ENCODE data around the gene CSK.

Gene CSK

DNA sequence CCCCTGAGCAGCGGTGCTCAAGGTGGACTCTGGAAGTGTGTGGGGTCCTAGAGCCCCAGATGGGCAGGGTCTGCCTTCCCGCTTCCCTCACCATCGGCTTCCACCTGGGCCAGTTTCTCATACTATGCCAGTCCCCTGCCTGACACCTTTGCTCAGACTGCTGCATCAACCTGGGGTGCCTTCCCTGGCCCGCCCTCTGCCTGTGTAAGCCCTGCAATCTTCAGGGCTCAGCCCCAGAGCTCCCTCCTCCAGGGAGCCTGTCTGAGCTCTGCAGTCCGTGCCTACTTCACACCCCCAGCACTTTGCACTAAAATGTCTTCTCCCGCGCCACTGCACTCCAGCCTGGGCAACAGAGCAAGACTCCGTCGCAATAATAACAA is 13.1 kb downstream of the CSK start:
- no peak for DNase-seq (ENCODE audit: low read depth)
- no peak for TF ChIP-seq CTCF (IDR thresholded peaks at IDR 0.05; ENCODE audit: low read depth, low read length)
- TF ChIP-seq, protein P1, sequence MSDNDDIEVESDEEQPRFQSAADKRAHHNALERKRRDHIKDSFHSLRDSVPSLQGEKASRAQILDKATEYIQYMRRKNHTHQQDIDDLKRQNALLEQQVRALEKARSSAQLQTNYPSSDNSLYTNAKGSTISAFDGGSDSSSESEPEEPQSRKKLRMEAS (IDR thresholded peaks at IDR 0.05; ENCODE audit: low read depth, low read length): no peak
- no peak for TF ChIP-seq POLR2A (IDR thresholded peaks at IDR 0.05; ENCODE audit: extremely low read depth, insufficient read length)
- TF ChIP-seq MYC (IDR thresholded peaks at IDR 0.05; ENCODE audit: low read depth, low read length): no peak
- no peak overlapping the region for H3K4me3 ChIP-seq (ENCODE audit: low read depth, low read length)

DNA sequence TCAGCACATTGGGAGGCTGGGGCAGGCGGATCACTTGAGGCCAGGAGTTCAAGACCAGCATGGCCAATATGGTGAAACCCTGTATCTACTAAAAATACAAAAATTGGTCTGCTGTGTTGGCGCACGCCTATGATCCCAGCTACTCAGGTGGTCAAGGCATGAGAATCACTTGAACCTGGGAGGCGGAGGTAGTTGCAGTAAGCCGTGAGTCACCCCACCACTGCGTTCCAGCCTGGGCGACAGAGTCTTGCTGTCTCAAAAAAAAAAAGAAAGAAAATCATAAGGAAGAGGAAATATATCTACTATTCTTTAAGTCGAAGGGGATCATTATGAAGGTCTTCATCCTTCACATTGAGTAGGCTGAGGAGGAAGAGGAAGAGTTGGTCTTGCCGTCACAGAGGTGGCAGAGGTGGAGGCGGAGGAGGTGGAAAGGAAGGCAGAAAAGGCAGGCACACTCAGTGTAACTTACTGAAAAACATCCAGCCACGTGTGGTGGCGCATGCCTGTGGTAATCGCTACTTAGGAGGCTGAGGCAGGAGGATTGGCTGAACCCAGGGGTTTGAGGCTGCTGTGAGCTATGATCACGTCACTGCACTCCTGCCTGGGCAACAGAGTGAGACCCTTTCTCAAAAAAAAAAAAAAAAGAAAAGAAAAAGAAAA is 14.2 kb downstream of the CSK start:
- H3K4me3 ChIP-seq (ENCODE audit: low read depth, low read length): no peak overlapping the region
- no peak for TF ChIP-seq CTCF (IDR thresholded peaks at IDR 0.05; ENCODE audit: low read depth, low read length)
- TF ChIP-seq, protein P1 (IDR thresholded peaks at IDR 0.05; ENCODE audit: low read depth, low read length): no peak
- no peak for DNase-seq (ENCODE audit: low read depth)

DNA sequence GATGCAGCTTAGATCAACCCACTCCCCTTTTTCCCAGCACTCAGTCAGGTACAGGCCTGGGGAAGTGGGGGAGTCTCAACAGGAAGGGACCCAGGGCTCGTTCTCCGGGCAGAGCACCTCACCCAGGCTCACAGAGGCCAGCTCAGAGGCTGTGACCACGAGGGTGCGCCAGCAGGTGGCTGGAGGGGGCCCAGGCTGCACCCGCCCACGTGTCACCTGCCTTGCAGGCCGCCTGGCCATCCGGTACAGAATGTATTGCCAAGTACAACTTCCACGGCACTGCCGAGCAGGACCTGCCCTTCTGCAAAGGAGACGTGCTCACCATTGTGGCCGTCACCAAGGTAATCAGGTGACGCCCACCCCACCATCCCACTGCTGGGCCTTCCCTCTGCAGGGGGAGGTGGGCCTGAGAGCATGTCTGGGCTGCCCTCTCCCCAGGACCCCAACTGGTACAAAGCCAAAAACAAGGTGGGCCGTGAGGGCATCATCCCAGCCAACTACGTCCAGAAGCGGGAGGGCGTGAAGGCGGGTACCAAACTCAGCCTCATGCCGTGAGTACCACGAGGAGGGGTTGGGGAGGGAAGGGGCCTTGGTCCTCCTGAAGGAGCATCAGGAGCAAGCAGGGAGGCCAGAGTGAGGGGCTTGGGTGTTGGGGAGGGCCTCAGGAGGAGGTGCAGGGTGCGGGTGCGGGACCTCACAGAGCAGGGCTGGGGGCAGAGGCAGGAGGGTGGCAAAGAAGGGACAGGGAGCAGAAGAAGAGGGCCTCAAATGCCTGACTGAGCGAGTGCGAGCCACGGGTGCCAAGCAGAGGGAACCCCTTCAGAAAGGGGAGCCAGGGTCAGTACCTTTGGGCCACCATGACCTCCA is 16.7 kb downstream of the CSK start:
- TF ChIP-seq, protein P1 (IDR thresholded peaks at IDR 0.05; ENCODE audit: low read depth, low read length): no peak
- TF ChIP-seq MYC (IDR thresholded peaks at IDR 0.05; ENCODE audit: low read depth, low read length): no peak
- no peak for TF ChIP-seq CTCF (IDR thresholded peaks at IDR 0.05; ENCODE audit: low read depth, low read length)
- TF ChIP-seq POLR2A (IDR thresholded peaks at IDR 0.05; ENCODE audit: extremely low read depth, insufficient read length): no peak
- H3K4me3 ChIP-seq (ENCODE audit: low read depth, low read length): no peak overlapping the region
- no peak for DNase-seq (ENCODE audit: low read depth)

DNA sequence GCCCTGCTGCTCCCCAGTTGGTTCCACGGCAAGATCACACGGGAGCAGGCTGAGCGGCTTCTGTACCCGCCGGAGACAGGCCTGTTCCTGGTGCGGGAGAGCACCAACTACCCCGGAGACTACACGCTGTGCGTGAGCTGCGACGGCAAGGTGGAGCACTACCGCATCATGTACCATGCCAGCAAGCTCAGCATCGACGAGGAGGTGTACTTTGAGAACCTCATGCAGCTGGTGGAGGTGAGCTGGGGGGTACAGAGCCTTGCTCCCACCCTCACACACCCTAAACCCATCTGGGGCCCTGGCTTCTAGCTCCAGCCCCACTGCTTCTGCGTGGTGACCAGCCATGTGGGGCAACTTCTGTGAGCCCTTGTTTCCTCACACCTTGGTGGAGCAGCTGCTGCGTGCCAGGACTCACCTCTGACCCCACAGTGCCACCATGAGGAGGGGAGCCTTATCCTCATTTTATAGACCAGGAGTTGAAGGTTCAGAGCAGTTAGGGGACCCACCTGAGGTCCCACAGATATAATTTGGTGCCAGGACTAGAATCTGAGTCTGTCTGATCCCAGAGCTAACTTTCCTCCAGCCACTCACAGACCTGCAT is 17.5 kb downstream of the CSK start:
- H3K4me3 ChIP-seq (ENCODE audit: low read depth, low read length): no peak overlapping the region
- peak; percentile 65 for DNase-seq (ENCODE audit: low read depth)
- TF ChIP-seq CTCF (IDR thresholded peaks at IDR 0.05; ENCODE audit: low read depth, low read length) (no peak), POLR2A (IDR thresholded peaks at IDR 0.05; ENCODE audit: extremely low read depth, insufficient read length) (no peak), MYC (IDR thresholded peaks at IDR 0.05; ENCODE audit: low read depth, low read length) (no peak; the same call in 1 of the 2 replicates)
- TF ChIP-seq, protein P1 (IDR thresholded peaks at IDR 0.05; ENCODE audit: low read depth, low read length): peak; percentile 66

DNA sequence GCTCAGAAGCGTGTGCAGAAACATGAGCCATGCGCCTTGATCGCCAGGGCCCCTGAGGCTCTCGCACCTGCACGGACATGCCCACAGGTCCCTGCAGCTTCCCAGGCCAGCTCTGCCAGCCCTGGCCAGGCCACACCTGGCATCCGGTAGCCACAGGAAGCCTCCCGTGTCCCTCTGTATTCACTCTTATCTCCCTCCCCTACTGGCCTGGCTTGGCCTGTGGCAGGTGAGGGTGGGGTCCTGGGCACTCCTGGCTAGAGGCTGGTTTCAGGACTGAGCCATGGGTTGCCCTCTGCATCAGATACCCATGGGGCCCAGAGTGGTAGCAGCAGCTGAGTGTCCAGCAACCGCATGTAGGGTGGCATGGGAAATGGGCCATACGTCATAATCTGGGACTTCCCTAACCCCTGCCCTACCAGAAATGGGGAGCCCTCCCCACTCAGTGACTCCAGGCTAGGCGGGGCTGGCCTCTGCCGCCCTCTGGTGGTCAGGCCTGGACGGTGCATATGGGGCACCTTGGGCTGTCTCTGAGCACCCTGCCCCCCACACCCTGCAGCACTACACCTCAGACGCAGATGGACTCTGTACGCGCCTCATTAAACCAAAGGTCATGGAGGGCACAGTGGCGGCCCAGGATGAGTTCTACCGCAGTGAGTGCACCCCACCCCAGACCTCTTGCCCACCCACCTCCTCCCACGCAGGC is 18.1 kb downstream of the CSK start:
- no peak overlapping the region for H3K4me3 ChIP-seq (ENCODE audit: low read depth, low read length)
- TF ChIP-seq MYC (IDR thresholded peaks at IDR 0.05; ENCODE audit: low read depth, low read length) (peak; percentile 77), POLR2A (IDR thresholded peaks at IDR 0.05; ENCODE audit: extremely low read depth, insufficient read length) (no peak), CTCF (IDR thresholded peaks at IDR 0.05; ENCODE audit: low read depth, low read length) (peak; percentile 93)
- TF ChIP-seq, protein P1 (IDR thresholded peaks at IDR 0.05; ENCODE audit: low read depth, low read length): peak; percentile 71
- DNase-seq (ENCODE audit: low read depth): peak; percentile 87

Measured in NB4 (cell line).